HepG2 (cell line): Measurements from ENCODE around the gene NRG3. TPM values are rescaled to one million over a fixed set of nuclear protein-coding genes. Genes with fewer than 3 reads are reported as not detected.

Experiments used
- KLF16 ChIP-seq, 2 experiments: sonication (generic) in 1 of 2; formaldehyde crosslinking in 1 of 2; IDR thresholded peaks; 2 replicates each; pipeline versions ENCODE4 v1.6.1 to v1.8.0; 2016 to 2023; ENCODE audit warnings: missing genetic modification reagents in 2 of 2, missing compliant biosample characterization in 1 of 2
- ZNF367 ChIP-seq: sonication (generic); formaldehyde crosslinking; IDR thresholded peaks from 2 replicates; pipeline ENCODE4 v1.4.0; 2020; ENCODE audit warnings: missing genetic modification reagents, borderline replicate concordance
- polyA plus RNA-seq, 8 experiments: library from polyadenylated mRNA; depleted of rRNA in 3 of 8; stranded (reverse) in 7 of 8; unstranded in 1 of 8; fragments of >200 nt; fragmentation: Illumina TruSeq in 4 of 8; extraction: Trizol in 4 of 8; gene quantifications; 2 replicates each; pipeline versions ENCODE4 v1.2.1 to v1.2.3, GENCODE V29; 2011 to 2016; ENCODE audit warnings: low read depth in 4 of 8, missing spikeins in 1 of 8, mixed read lengths in 1 of 8; ENCODE audit not compliant: insufficient read depth in 1 of 8
- total RNA-seq, 5 experiments: library from RNA; depleted of rRNA; stranded (reverse); fragments of >200 nt; fragmentation: Illumina TruSeq; extraction: Trizol; gene quantifications; 2 replicates each; pipeline ENCODE4 v1.2.3, GENCODE V29; 2016; ENCODE audit warnings: low read depth in 1 of 5
- TF ChIP-seq, protein P1 (sequence below): sonication (generic); formaldehyde crosslinking; IDR thresholded peaks from 2 replicates; pipeline ENCODE4 v1.5.1; 2020; ENCODE audit warnings: missing genetic modification reagents, mild to moderate bottlenecking, borderline replicate concordance
- TF ChIP-seq, protein P2 (sequence below): sonication (generic); formaldehyde crosslinking; conservative IDR thresholded peaks from 2 replicates; pipeline ENCODE4 v1.4.0; 2020; ENCODE audit warnings: mild to moderate bottlenecking, missing genetic modification reagents, moderate library complexity
- TF ChIP-seq, protein P3 (sequence below): sonication (generic); formaldehyde crosslinking; IDR thresholded peaks from 2 replicates; pipeline ENCODE4 v1.4.0; 2020; ENCODE audit warnings: missing genetic modification reagents

The NRG3 gene
- total and polyA plus RNA-seq, 2 of the 13 experiments (the other 11 are each of a cell fraction or from before 2014, with no cell fraction given) = not detected

DNA sequence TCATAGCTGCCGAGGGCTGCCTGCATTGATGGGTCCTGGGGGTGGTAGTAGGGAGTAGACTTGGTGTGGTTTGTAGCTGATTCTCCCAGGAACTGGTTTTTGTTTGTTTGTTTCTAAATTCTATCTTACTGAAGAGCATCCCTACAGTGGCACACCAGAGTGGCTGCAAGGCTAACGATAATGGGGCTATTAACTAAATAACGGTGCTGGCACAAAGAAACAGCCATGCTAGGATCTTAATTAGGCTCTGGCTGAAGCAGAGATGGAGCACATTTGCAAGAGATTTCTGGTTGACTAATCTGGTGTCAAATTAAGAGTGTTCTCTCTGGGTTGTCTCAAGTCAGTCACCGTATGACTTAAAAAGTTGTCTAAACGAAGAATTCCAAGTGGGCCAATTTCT, 590.0 kb downstream of the NRG3 start (continued):
- TF ChIP-seq ZNF367 (CRISPR knock-in tag) (no peak), KLF16 (CRISPR knock-in tag; IDR thresholded peaks at IDR 0.05) (no peak)
- TF ChIP-seq, protein P1, sequence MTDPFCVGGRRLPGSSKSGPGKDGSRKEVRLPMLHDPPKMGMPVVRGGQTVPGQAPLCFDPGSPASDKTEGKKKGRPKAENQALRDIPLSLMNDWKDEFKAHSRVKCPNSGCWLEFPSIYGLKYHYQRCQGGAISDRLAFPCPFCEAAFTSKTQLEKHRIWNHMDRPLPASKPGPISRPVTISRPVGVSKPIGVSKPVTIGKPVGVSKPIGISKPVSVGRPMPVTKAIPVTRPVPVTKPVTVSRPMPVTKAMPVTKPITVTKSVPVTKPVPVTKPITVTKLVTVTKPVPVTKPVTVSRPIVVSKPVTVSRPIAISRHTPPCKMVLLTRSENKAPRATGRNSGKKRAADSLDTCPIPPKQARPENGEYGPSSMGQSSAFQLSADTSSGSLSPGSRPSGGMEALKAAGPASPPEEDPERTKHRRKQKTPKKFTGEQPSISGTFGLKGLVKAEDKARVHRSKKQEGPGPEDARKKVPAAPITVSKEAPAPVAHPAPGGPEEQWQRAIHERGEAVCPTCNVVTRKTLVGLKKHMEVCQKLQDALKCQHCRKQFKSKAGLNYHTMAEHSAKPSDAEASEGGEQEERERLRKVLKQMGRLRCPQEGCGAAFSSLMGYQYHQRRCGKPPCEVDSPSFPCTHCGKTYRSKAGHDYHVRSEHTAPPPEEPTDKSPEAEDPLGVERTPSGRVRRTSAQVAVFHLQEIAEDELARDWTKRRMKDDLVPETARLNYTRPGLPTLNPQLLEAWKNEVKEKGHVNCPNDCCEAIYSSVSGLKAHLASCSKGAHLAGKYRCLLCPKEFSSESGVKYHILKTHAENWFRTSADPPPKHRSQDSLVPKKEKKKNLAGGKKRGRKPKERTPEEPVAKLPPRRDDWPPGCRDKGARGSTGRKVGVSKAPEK = no peak
- TF ChIP-seq, protein P2, sequence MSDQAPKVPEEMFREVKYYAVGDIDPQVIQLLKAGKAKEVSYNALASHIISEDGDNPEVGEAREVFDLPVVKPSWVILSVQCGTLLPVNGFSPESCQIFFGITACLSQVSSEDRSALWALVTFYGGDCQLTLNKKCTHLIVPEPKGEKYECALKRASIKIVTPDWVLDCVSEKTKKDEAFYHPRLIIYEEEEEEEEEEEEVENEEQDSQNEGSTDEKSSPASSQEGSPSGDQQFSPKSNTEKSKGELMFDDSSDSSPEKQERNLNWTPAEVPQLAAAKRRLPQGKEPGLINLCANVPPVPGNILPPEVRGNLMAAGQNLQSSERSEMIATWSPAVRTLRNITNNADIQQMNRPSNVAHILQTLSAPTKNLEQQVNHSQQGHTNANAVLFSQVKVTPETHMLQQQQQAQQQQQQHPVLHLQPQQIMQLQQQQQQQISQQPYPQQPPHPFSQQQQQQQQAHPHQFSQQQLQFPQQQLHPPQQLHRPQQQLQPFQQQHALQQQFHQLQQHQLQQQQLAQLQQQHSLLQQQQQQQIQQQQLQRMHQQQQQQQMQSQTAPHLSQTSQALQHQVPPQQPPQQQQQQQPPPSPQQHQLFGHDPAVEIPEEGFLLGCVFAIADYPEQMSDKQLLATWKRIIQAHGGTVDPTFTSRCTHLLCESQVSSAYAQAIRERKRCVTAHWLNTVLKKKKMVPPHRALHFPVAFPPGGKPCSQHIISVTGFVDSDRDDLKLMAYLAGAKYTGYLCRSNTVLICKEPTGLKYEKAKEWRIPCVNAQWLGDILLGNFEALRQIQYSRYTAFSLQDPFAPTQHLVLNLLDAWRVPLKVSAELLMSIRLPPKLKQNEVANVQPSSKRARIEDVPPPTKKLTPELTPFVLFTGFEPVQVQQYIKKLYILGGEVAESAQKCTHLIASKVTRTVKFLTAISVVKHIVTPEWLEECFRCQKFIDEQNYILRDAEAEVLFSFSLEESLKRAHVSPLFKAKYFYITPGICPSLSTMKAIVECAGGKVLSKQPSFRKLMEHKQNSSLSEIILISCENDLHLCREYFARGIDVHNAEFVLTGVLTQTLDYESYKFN = no peak
- TF ChIP-seq, protein P3, sequence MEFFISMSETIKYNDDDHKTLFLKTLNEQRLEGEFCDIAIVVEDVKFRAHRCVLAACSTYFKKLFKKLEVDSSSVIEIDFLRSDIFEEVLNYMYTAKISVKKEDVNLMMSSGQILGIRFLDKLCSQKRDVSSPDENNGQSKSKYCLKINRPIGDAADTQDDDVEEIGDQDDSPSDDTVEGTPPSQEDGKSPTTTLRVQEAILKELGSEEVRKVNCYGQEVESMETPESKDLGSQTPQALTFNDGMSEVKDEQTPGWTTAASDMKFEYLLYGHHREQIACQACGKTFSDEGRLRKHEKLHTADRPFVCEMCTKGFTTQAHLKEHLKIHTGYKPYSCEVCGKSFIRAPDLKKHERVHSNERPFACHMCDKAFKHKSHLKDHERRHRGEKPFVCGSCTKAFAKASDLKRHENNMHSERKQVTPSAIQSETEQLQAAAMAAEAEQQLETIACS (CRISPR knock-in tag) = no peak
